Colonic mucosa (tissue), 4 donors: ENCODE data around the gene ATF5. TPM values are rescaled to one million over a fixed set of nuclear protein-coding genes. Genes with fewer than 3 reads are reported as not detected.

Experiments
- DNase-seq: peaks from one replicate; pipeline ENCODE4 v3.0.0-alpha.2; 2020
- H3K27ac ChIP-seq: fragments of 200-600 bp; one replicate; pipeline ENCODE4 v1.8.0; 2021
- H3K27me3 ChIP-seq: fragments of 200-600 bp; one replicate; pipeline ENCODE4 v1.8.0; 2021
- H3K36me3 ChIP-seq: fragments of 200-600 bp; one replicate; pipeline ENCODE4 v1.8.0; 2021
- H3K4me1 ChIP-seq: fragments of 200-600 bp; one replicate; pipeline ENCODE4 v1.8.0; 2021; ENCODE audit warnings: mild to moderate bottlenecking
- H3K4me3 ChIP-seq: fragments of 200-600 bp; one replicate; pipeline ENCODE4 v1.8.0; 2021
- H3K9ac ChIP-seq, 2 donors: one replicate each; pipeline ENCODE4 v1.7.0; 2013; ENCODE audit warnings: control low read depth in 2 of 2, low read depth in 2 of 2, low read length in 2 of 2
- H3K9me3 ChIP-seq: fragments of 200-600 bp; one replicate; pipeline ENCODE4 v1.8.0; 2021
- CTCF ChIP-seq: fragments of 200-600 bp; IDR thresholded peaks from one replicate; pipeline ENCODE4 v1.8.0; 2022; ENCODE audit warnings: antibody characterized with exemption, mild to moderate bottlenecking
- intact Hi-C: fragments of 100-400 bp; cut with DNase I; formaldehyde crosslinking; loops from one replicate; pipeline ENCODE4 v1.14.1; 2022
- total RNA-seq, 2 donors: library from RNA; stranded (reverse); fragmentation: NEBNext Ultra II Directional in 1 of 2; extraction: Animal tissue kit (Norgen Biotek cat#: 25700) in 1 of 2; gene quantifications; one replicate each; pipeline ENCODE4 v1.2.1, GENCODE V29; 2021
- donor health status: healthy.
- donor health status: DM: no; HTN: no; CAD: no.
- donor health status: DM: no; HTN: no; CAD: no.

Gene ATF5
- total RNA-seq, 2 donors from 2014 or later, result 16.7 to 24.7 TPM

- peaks cover 4% of the 10 kb centered on the region for H3K4me1 ChIP-seq
- no peak overlapping the region for H3K9ac ChIP-seq
- TF ChIP-seq CTCF, result no peak
- intact Hi-C loops, result no loop called here
- DNase-seq, result no peak
- H3K9me3 ChIP-seq, result no peaks in the 10 kb centered on the region
- H3K4me3 ChIP-seq, result no peak overlapping the region
- H3K36me3 ChIP-seq, result no peaks in the 10 kb centered on the region
- H3K27me3 ChIP-seq, result no peaks in the 10 kb centered on the region
- no peak overlapping the region for H3K27ac ChIP-seq
Measured at GRCh38 chr19:49891393-49891792, 37.6 kb upstream of the ATF5 start.

- Histone ChIP-seq H3K9me3 (no peaks in the 10 kb centered on the region), H3K9ac (no peak overlapping the region), H3K4me1 (peaks cover 4% of the 10 kb centered on the region), H3K36me3 (no peaks in the 10 kb centered on the region), H3K27ac (no peak overlapping the region), H3K27me3 (no peaks in the 10 kb centered on the region), H3K4me3 (no peak overlapping the region)
- no peak for TF ChIP-seq CTCF
- intact Hi-C loops, result no loop called here
- DNase-seq, result no peak
Measured at GRCh38 chr19:49892716-49893115, 36.3 kb upstream of the ATF5 start.

GRCh38 chr19:49894011-49894664 lies 34.9 kb upstream of the ATF5 start:
- TF ChIP-seq CTCF, result no peak
- H3K27ac ChIP-seq, result no peak overlapping the region
- H3K4me1 ChIP-seq, result peaks cover 4% of the 10 kb centered on the region
- H3K9me3 ChIP-seq, result no peaks in the 10 kb centered on the region
- no peak overlapping the region for H3K9ac ChIP-seq
- DNase-seq, result no peak
- intact Hi-C loops, result no loop called here
- H3K36me3 ChIP-seq, result no peaks in the 10 kb centered on the region
- no peaks in the 10 kb centered on the region for H3K27me3 ChIP-seq
- H3K4me3 ChIP-seq, result no peak overlapping the region

- no peaks in the 10 kb centered on the region for H3K36me3 ChIP-seq
- DNase-seq, result no peak
- H3K9ac ChIP-seq, result peak overlapping the region in 1 of 2 donors; percentile 12
- H3K9me3 ChIP-seq, result no peaks in the 10 kb centered on the region
- no peaks in the 10 kb centered on the region for H3K27me3 ChIP-seq
- no peak for TF ChIP-seq CTCF
- intact Hi-C loops, result no loop called here
- H3K4me1 ChIP-seq, result peaks cover 4% of the 10 kb centered on the region
- no peak overlapping the region for H3K4me3 ChIP-seq
- no peak overlapping the region for H3K27ac ChIP-seq
Measured at GRCh38 chr19:49894879-49895565, 34.0 kb upstream of the ATF5 start.

- H3K9ac ChIP-seq, result peak overlapping the region in 1 of 2 donors; percentile 12
- intact Hi-C loops, result no loop called here
- H3K4me3 ChIP-seq, result no peak overlapping the region
- H3K9me3 ChIP-seq, result no peaks in the 10 kb centered on the region
- TF ChIP-seq CTCF, result no peak
- no peaks in the 10 kb centered on the region for H3K27me3 ChIP-seq
- no peaks in the 10 kb centered on the region for H3K4me1 ChIP-seq
- no peak for DNase-seq
- no peaks in the 10 kb centered on the region for H3K36me3 ChIP-seq
- H3K27ac ChIP-seq, result no peak overlapping the region
Measured at GRCh38 chr19:49895566-49896297, 33.3 kb upstream of the ATF5 start.
